PC-3 (cell line): ENCODE results near the gene RDH12. TPM values are rescaled to one million over a fixed set of nuclear protein-coding genes. Genes with fewer than 3 reads are reported as not detected.

Experiments
- ATAC-seq: fragments of 200-7000 bp; cut with Tn5 transposase; 2 replicates; pipeline ENCODE4 v1.9.1; 2020; ENCODE audit warnings: mild to moderate bottlenecking, moderate library complexity
- BruUV-seq: library from RNA; stranded (reverse); fragments of 400-500 nt; replicated peaks from 2 replicates; lab custom pipeline; 2021; lab: Mats Ljungman, UMichigan
- CTCF ChIA-PET: fragments of 300-600 bp; sonication (Branson Sonifier 250); formaldehyde crosslinking; loops from one replicate; lab custom pipeline; 2022; ENCODE audit warnings: antibody characterized with exemption; lab: Charles Lee
- POLR2A ChIA-PET: fragments of 300-600 bp; sonication (Branson Sonifier 250); formaldehyde crosslinking; loops from one replicate; lab custom pipeline; 2022; ENCODE audit warnings: antibody characterized with exemption; ENCODE audit not compliant: unreplicated experiment; lab: Charles Lee
- DNase-seq: peaks from one replicate; pipeline ENCODE4 v3.0.0-alpha.2; 2015
- H2AFZ ChIP-seq: fragments of 300-600 bp; sonication (generic); 2 replicates; pipeline ENCODE4 v1.6.0; 2016; ENCODE audit warnings: antibody characterized with exemption, low read length
- H3F3A ChIP-seq: fragments of 300-600 bp; sonication (generic); one replicate; pipeline ENCODE4 v1.6.0; 2017; ENCODE audit warnings: antibody characterized with exemption, low read length, control low read depth, mild to moderate bottlenecking; ENCODE audit not compliant: unreplicated experiment
- H3K27ac ChIP-seq: fragments of 300-600 bp; sonication (generic); 2 replicates; pipeline ENCODE4 v1.5.1; 2016; ENCODE audit warnings: mild to moderate bottlenecking, low read length
- H3K27me3 ChIP-seq: fragments of 300-600 bp; sonication (generic); 2 replicates; pipeline ENCODE4 v1.6.1; 2016; ENCODE audit warnings: low read length, mixed read lengths
- H3K36me3 ChIP-seq: fragments of 300-600 bp; sonication (generic); 2 replicates; pipeline ENCODE4 v1.6.1; 2016; ENCODE audit warnings: low read depth, mixed run types, low read length, mixed read lengths
- H3K4me1 ChIP-seq: fragments of 300-600 bp; sonication (generic); 2 replicates; pipeline ENCODE4 v1.5.1; 2016; ENCODE audit warnings: low read length; ENCODE audit not compliant: insufficient read depth
- H3K4me2 ChIP-seq: fragments of 300-600 bp; sonication (generic); 2 replicates; pipeline ENCODE4 v1.6.0; 2016; ENCODE audit warnings: low read length
- H3K4me3 ChIP-seq: fragments of 300-600 bp; sonication (generic); 2 replicates; pipeline ENCODE4 v1.5.1; 2016; ENCODE audit warnings: mild to moderate bottlenecking, low read length, mixed read lengths
- H3K79me2 ChIP-seq: fragments of 300-600 bp; sonication (generic); 2 replicates; pipeline ENCODE4 v1.6.1; 2017; ENCODE audit warnings: low read length, mixed read lengths
- H3K9ac ChIP-seq: fragments of 300-600 bp; sonication (generic); 2 replicates; pipeline ENCODE4 v1.6.0; 2016; ENCODE audit warnings: mild to moderate bottlenecking, low read length
- H3K9me2 ChIP-seq: fragments of 300-600 bp; sonication (generic); replicated peaks from 2 replicates; pipeline ENCODE4 v1.6.1; 2016; ENCODE audit warnings: mixed run types, low read length, mixed read lengths
- H3K9me3 ChIP-seq: fragments of 300-600 bp; sonication (generic); 2 replicates; pipeline ENCODE4 v1.6.1; 2016; ENCODE audit warnings: low read length, mixed read lengths
- H4K20me1 ChIP-seq: fragments of 300-600 bp; sonication (generic); 2 replicates; pipeline ENCODE4 v1.6.1; 2016; ENCODE audit warnings: low read length, mixed read lengths
- CTCF ChIP-seq: fragments of 300-600 bp; sonication (generic); conservative IDR thresholded peaks from 2 replicates; pipeline ENCODE4 v1.5.1; 2017; ENCODE audit warnings: antibody characterized with exemption, low read depth, mild to moderate bottlenecking, low read length
- EZH2 ChIP-seq: fragments of 300-600 bp; sonication (generic); IDR thresholded peaks from one replicate; pipeline ENCODE4 v1.6.1; 2017; ENCODE audit warnings: antibody characterized with exemption, mild to moderate bottlenecking, low read length; ENCODE audit not compliant: unreplicated experiment
- EZH2phosphoT487 ChIP-seq: fragments of 300-600 bp; sonication (generic); IDR thresholded peaks from 2 replicates; pipeline ENCODE4 v1.6.1; 2018; ENCODE audit warnings: mild to moderate bottlenecking, antibody characterized with exemption, low read length, borderline replicate concordance
- intact Hi-C: fragments of 100-400 bp; cut with micrococcal nuclease; formaldehyde crosslinking; loops from 2 replicates; pipeline ENCODE4 v1.9.0; 2023
- total RNA-seq: library from RNA; depleted of rRNA; stranded (reverse); fragments of >200 nt; gene quantifications from 2 replicates; pipeline ENCODE4 v1.2.3, GENCODE V29; 2014

RDH12 gene
- total RNA-seq, 1 experiment from 2014 or later: not detected

GRCh38 chr14:67748312-67748711, 46.6 kb downstream of the RDH12 start:
- TF ChIP-seq EZH2phosphoT487 (no peak), EZH2 (no peak), CTCF (no peak)
- H2AFZ ChIP-seq: no peak overlapping the region
- ATAC-seq (no peak), DNase-seq (no peak)
- no peak overlapping the region for H3K4me3 ChIP-seq
- no peaks in the 10 kb centered on the region for H3F3A ChIP-seq
- no peaks in the 10 kb centered on the region for H3K9me3 ChIP-seq
- no TSS peak for BruUV-seq
- no peaks in the 10 kb centered on the region for H3K27me3 ChIP-seq
- no peak overlapping the region for H3K4me2 ChIP-seq
- POLR2A ChIA-PET: no interaction called here
- peaks cover 24% of the 10 kb centered on the region for H3K36me3 ChIP-seq
- no peaks in the 10 kb centered on the region for H3K79me2 ChIP-seq
- H4K20me1 ChIP-seq: no peaks in the 10 kb centered on the region
- intact Hi-C loops: no loop called here
- no peaks in the 10 kb centered on the region for H3K9me2 ChIP-seq
- no peaks in the 10 kb centered on the region for H3K4me1 ChIP-seq
- H3K9ac ChIP-seq: no peak overlapping the region
- no peak overlapping the region for H3K27ac ChIP-seq
- CTCF ChIA-PET: no interaction called here

DNA sequence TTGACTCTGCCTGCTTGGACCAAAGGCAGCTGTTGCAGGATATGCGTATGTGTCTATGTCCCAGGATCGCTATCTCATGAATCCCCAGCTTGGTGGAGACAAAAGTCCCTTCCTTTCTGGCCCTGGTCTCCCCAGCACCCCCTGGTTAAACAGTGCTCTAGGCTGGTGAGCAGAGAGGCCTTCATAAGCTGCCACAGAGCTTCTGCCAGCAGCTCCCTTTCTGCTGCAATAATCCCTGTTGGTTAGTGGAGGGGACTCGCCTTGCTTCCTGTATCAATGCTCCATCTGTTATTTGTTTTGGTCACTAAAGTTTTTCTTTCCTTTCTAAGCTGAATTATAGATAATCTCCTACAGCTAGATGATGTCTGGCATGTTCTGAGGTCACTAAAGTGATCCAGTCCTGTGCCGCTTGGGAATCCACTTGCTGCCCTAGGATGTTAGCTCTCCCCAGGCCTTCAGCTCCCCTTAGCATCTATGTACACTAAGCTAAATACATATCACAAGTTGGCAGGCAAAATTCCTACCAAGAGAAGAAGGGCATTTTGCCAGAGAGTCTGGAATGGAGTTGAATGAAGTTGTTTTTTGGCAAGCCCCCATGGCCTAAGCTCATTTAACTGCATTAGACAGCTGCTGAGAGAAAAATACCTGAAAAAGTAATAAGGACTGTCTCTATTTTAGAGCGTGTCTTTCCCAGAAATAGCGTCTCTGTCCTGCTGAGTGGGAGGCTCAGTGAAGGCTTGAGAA, 47.8 kb downstream of the RDH12 start:
- no peak overlapping the region for H3K4me2 ChIP-seq
- ATAC-seq (no peak), DNase-seq (no peak)
- no peaks in the 10 kb centered on the region for H3F3A ChIP-seq
- no peak overlapping the region for H3K9ac ChIP-seq
- intact Hi-C loops: no loop called here
- TF ChIP-seq CTCF: no peak
- TF ChIP-seq EZH2phosphoT487: no peak
- TF ChIP-seq EZH2: no peak
- no peaks in the 10 kb centered on the region for H3K9me2 ChIP-seq
- no peak overlapping the region for H2AFZ ChIP-seq
- H3K36me3 ChIP-seq: peaks cover 28% of the 10 kb centered on the region
- H3K27me3 ChIP-seq: no peaks in the 10 kb centered on the region
- no peak overlapping the region for H3K4me3 ChIP-seq
- BruUV-seq: no TSS peak
- no peaks in the 10 kb centered on the region for H3K9me3 ChIP-seq
- POLR2A ChIA-PET: interaction anchor here (0.6 kb wide), 1 partner anchor 37 kb away, joined by 3 read pairs; no protein-coding TSS in a partner anchor
- no peak overlapping the region for H3K27ac ChIP-seq
- no peaks in the 10 kb centered on the region for H4K20me1 ChIP-seq
- CTCF ChIA-PET: no interaction called here
- no peaks in the 10 kb centered on the region for H3K79me2 ChIP-seq
- H3K4me1 ChIP-seq: no peaks in the 10 kb centered on the region

DNA sequence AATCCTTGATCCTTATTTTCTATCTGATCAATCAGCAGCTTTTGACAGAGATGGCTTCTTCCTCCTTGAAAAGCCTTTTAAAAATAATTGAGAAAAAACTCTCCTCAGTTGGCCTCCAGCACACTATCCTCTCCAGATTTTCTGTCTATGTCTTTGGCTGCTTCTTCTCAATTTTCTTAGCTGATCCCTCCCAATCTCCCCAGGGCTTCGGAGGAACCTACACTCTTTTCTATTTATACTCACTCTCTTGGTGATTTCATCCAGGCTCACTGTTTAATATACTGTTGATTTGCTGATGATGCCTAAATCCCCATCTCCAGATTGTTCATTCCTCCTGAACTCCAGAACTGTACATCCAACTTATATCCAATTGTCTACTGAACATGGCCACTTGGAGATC, 54.8 kb downstream of the RDH12 start:
- H3K36me3 ChIP-seq: peaks cover 25% of the 10 kb centered on the region; the same call in 1 of the 2 replicates
- no peak overlapping the region for H3K27ac ChIP-seq
- H3K9ac ChIP-seq: no peak overlapping the region
- no peaks in the 10 kb centered on the region for H3K27me3 ChIP-seq
- H2AFZ ChIP-seq: no peak overlapping the region
- BruUV-seq: no TSS peak
- no peaks in the 10 kb centered on the region for H4K20me1 ChIP-seq
- no peaks in the 10 kb centered on the region for H3K79me2 ChIP-seq
- POLR2A ChIA-PET: no interaction called here
- H3K9me2 ChIP-seq: no peaks in the 10 kb centered on the region
- ATAC-seq: no peak
- H3K4me2 ChIP-seq: no peak overlapping the region
- DNase-seq: no peak
- no peaks in the 10 kb centered on the region for H3F3A ChIP-seq
- TF ChIP-seq CTCF (no peak), EZH2phosphoT487 (no peak), EZH2 (no peak)
- H3K4me3 ChIP-seq: no peak overlapping the region
- no peaks in the 10 kb centered on the region for H3K9me3 ChIP-seq
- no peaks in the 10 kb centered on the region for H3K4me1 ChIP-seq
- CTCF ChIA-PET: no interaction called here
- intact Hi-C loops: no loop called here
